Type B pancreatic cell (in vitro differentiated cells): Measurements from ENCODE around the gene SSMEM1. TPM values are rescaled to one million over a fixed set of nuclear protein-coding genes. Genes with fewer than 3 reads are reported as not detected.
"Not testable (repeated sequence)": the region's sequence is repeated elsewhere in the genome, so short reads cannot be mapped to it uniquely, and the experiment has no call there.

Experiments
- DNase-seq: peaks from one replicate; pipeline ENCODE4 v3.0.0; 2021; ENCODE audit warnings: mixed read lengths; ENCODE audit not compliant: unreplicated experiment; ENCODE audit errors: extremely low spot score
- H3K27ac Mint-ChIP-seq: 2 replicates; pipeline ENCODE4 v1.8.0; 2021; ENCODE audit warnings: mild to moderate bottlenecking, mixed read lengths
- H3K27me3 Mint-ChIP-seq: 2 replicates; pipeline ENCODE4 v1.8.0; 2021; ENCODE audit warnings: mixed read lengths
- H3K36me3 Mint-ChIP-seq: 2 replicates; pipeline ENCODE4 v1.8.0; 2021; ENCODE audit warnings: mixed read lengths
- H3K4me1 Mint-ChIP-seq: one replicate; pipeline ENCODE4 v1.8.0; 2021; ENCODE audit warnings: mixed read lengths; ENCODE audit not compliant: unreplicated experiment
- H3K4me3 Mint-ChIP-seq: 2 replicates; pipeline ENCODE4 v1.8.0; 2021; ENCODE audit warnings: mild to moderate bottlenecking, mixed read lengths
- H3K9me3 Mint-ChIP-seq: 2 replicates; pipeline ENCODE4 v1.8.0; 2021; ENCODE audit warnings: mixed read lengths
- CTCF ChIP-seq: fragments of 200-600 bp; sonication (generic); conservative IDR thresholded peaks from 2 replicates; pipeline ENCODE4 v1.5.0; 2021; ENCODE audit warnings: antibody characterized with exemption, mild to moderate bottlenecking
- total RNA-seq: library from RNA; stranded (reverse); gene quantifications from 2 replicates; pipeline ENCODE4 v1.2.1, GENCODE V29; 2021; ENCODE audit warnings: low replicate concordance

The SSMEM1 gene
- total RNA-seq, 1 donor from 2014 or later = not detected

- peaks cover 7% of the 10 kb centered on the region for H3K36me3 Mint-ChIP-seq
- H3K9me3 Mint-ChIP-seq = peaks cover 21% of the 10 kb centered on the region
- DNase-seq = no peak
- H3K27me3 Mint-ChIP-seq = no peaks in the 10 kb centered on the region
- no peak overlapping the region for H3K4me3 Mint-ChIP-seq
- H3K27ac Mint-ChIP-seq = no peak overlapping the region
- no peak for TF ChIP-seq CTCF
- peaks cover 12% of the 10 kb centered on the region for H3K4me1 Mint-ChIP-seq
Observed at GRCh38 chr7:130221746-130222145, 14.1 kb downstream of the SSMEM1 start.

DNA sequence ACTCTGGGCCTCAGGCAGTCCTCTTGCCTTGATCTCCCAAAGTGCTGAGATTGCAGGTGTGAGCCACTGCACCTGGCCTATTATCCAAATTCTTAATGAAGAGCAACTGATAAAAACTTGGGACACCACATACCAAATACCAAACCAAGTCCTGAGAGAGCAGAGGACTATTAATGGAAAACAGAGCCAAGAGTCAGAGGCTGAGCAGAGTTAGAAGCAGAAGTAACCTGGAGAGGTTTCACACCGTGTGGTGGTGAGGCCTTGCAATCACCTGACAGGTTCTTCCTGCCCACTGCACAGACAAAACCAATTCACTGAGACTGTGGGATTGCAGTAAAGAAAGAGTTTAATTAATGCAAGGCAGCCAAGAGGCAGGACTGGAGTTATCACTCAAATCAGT lies 16.0 kb downstream of the SSMEM1 start:
- H3K4me3 Mint-ChIP-seq = no peak overlapping the region
- no peak for DNase-seq
- peaks cover 7% of the 10 kb centered on the region for H3K36me3 Mint-ChIP-seq
- no peak for TF ChIP-seq CTCF
- H3K27ac Mint-ChIP-seq = no peak overlapping the region
- no peaks in the 10 kb centered on the region for H3K27me3 Mint-ChIP-seq
- peaks cover 21% of the 10 kb centered on the region for H3K9me3 Mint-ChIP-seq
- peaks cover 20% of the 10 kb centered on the region for H3K4me1 Mint-ChIP-seq

DNA sequence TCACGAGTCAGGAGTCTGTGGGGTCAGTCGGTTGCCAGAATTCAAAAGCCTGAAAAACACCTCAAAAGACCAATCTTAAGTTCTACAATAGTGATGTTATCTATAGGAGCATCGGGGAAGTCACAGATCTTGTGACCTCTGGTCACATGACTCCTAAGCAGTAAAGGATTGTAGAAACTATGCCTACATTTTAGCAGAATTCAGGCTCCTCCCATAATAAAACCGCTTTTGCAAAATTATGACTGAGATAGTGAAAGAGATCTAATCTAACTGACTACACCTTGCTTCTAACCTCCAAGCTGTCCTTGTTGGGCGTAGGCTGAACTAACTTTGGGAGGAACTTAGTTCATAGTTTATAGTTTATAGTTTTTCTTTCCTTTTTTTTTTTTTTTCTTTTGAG lies 16.6 kb downstream of the SSMEM1 start:
- no peak overlapping the region for H3K4me3 Mint-ChIP-seq
- peaks cover 21% of the 10 kb centered on the region for H3K9me3 Mint-ChIP-seq
- peaks cover 26% of the 10 kb centered on the region for H3K4me1 Mint-ChIP-seq
- no peak for TF ChIP-seq CTCF
- no peak overlapping the region for H3K27ac Mint-ChIP-seq
- no peaks in the 10 kb centered on the region for H3K27me3 Mint-ChIP-seq
- H3K36me3 Mint-ChIP-seq = peaks cover 7% of the 10 kb centered on the region
- no peak for DNase-seq

- not testable (repeated sequence) for H3K27ac Mint-ChIP-seq, DNase-seq, H3K36me3 Mint-ChIP-seq, H3K27me3 Mint-ChIP-seq, H3K4me3 Mint-ChIP-seq
- peaks cover 30% of the 10 kb centered on the region for H3K4me1 Mint-ChIP-seq
- H3K9me3 Mint-ChIP-seq = peaks cover 14% of the 10 kb centered on the region
Observed at GRCh38 chr7:130224923-130225322, 17.3 kb downstream of the SSMEM1 start.

DNA sequence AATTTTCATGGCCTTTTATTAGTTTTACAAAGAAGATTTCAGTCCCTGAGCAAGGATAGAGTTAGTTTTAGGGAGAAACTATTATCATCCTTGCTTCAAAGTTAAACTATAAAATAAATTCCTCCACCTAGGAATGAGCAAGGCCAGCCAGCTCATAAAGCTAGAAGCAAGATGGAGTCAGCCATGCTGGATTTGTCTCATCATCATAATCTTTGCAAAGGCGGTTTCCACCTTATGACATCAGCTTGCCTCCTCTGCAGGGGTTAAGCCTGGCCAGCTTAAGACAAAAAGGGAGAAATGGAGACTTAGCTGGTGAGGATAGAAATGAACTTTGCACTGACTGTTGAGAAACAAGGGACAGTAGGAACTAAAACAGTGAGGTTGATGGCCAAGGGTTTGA lies 18.7 kb downstream of the SSMEM1 start:
- no peaks in the 10 kb centered on the region for H3K27me3 Mint-ChIP-seq
- peaks cover 38% of the 10 kb centered on the region for H3K4me1 Mint-ChIP-seq
- no peak overlapping the region for H3K4me3 Mint-ChIP-seq
- H3K27ac Mint-ChIP-seq = no peak overlapping the region
- DNase-seq = no peak
- no peak for TF ChIP-seq CTCF
- peaks cover 16% of the 10 kb centered on the region for H3K9me3 Mint-ChIP-seq
- peaks cover 7% of the 10 kb centered on the region for H3K36me3 Mint-ChIP-seq

GRCh38 chr7:130227883-130228575 lies 20.4 kb downstream of the SSMEM1 start:
- Mint-ChIP-seq H3K27ac (peak overlapping the region; percentile 23), H3K27me3 (no peaks in the 10 kb centered on the region)
- DNase-seq = no peak

More at GRCh38 chr7:130227883-130228575, 20.4 kb downstream of the SSMEM1 start:
- Mint-ChIP-seq H3K9me3 (peaks cover 16% of the 10 kb centered on the region), H3K4me1 (peaks cover 49% of the 10 kb centered on the region), H3K36me3 (peaks cover 7% of the 10 kb centered on the region), H3K4me3 (no peak overlapping the region)
- no peak for TF ChIP-seq CTCF
